HEK293 (cell line): ENCODE measurements around the gene FAM193A.

Source experiments
- ATF2 ChIP-seq: fragments of 450-650 bp; formaldehyde crosslinking; IDR thresholded peaks from 2 replicates; pipeline ENCODE4 v1.5.1; 2016; ENCODE audit warnings: missing biosample characterization, missing genetic modification characterization, low read depth
- IKZF3 ChIP-seq: fragments of 450-650 bp; IDR thresholded peaks from 2 replicates; pipeline ENCODE4 v1.5.0; 2018; ENCODE audit warnings: missing biosample characterization, mild to moderate bottlenecking, missing genetic modification characterization, moderate library complexity
- MEIS1 ChIP-seq: sonication (generic); formaldehyde crosslinking; IDR thresholded peaks from 2 replicates; pipeline ENCODE4 v1.8.1; 2022; ENCODE audit warnings: missing genetic modification reagents, mild to moderate bottlenecking, borderline replicate concordance
- YY1 ChIP-seq: fragments of 450-650 bp; formaldehyde crosslinking; IDR thresholded peaks from 2 replicates; pipeline ENCODE4 v1.5.1; 2018; ENCODE audit warnings: missing biosample characterization, missing genetic modification characterization
- ZNF10 ChIP-seq: fragments of 450-650 bp; formaldehyde crosslinking; IDR thresholded peaks from 2 replicates; pipeline ENCODE4 v1.5.1; 2017; ENCODE audit warnings: missing biosample characterization, missing genetic modification characterization
- ZNF140 ChIP-seq: fragments of 450-650 bp; formaldehyde crosslinking; IDR thresholded peaks from 2 replicates; pipeline ENCODE4 v1.5.1; 2016; ENCODE audit warnings: missing biosample characterization, missing genetic modification characterization
- ZNF274 ChIP-seq, 2 experiments: fragments of 200-500 bp in 1 of 2; fragments of 450-650 bp in 1 of 2; sonication (Bioruptor generic) in 1 of 2; formaldehyde crosslinking in 1 of 2; IDR thresholded peaks; 2 replicates each; pipeline versions ENCODE4 v1.5.1 to v1.6.1; 2014 to 2016; ENCODE audit warnings: borderline replicate concordance in 1 of 2, inconsistent platforms in 1 of 2, low read length in 1 of 2, missing biosample characterization in 1 of 2, missing genetic modification characterization in 1 of 2
- ZNF701 ChIP-seq: fragments of 450-650 bp; formaldehyde crosslinking; IDR thresholded peaks from 2 replicates; pipeline ENCODE4 v1.5.1; 2016; ENCODE audit warnings: missing biosample characterization, missing genetic modification characterization
- TF ChIP-seq, protein P1 (sequence below): fragments of 450-650 bp; formaldehyde crosslinking; IDR thresholded peaks from 2 replicates; pipeline ENCODE4 v1.5.1; 2016; ENCODE audit warnings: missing biosample characterization, missing genetic modification characterization

DNA sequence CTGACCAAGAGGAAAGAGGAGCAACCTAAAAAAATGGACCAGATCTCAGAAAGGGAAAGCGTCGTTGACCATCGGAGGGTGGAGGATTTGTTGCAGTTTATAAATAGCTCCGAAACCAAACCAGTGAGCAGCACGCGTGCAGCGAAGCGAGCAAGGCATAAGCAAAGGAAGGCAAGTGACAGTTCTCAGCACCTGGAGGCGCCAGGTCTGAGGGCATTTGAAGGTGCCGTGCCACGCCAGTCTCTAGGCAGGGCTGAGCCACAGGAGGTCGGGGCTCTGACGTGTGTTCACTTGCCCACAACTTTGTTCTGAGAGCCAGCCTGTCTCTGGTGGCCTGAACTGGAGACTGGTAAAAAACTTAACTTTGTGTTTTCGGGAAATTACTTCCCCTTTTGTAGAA is 160.0 kb downstream of the FAM193A start:
- TF ChIP-seq, protein P1, sequence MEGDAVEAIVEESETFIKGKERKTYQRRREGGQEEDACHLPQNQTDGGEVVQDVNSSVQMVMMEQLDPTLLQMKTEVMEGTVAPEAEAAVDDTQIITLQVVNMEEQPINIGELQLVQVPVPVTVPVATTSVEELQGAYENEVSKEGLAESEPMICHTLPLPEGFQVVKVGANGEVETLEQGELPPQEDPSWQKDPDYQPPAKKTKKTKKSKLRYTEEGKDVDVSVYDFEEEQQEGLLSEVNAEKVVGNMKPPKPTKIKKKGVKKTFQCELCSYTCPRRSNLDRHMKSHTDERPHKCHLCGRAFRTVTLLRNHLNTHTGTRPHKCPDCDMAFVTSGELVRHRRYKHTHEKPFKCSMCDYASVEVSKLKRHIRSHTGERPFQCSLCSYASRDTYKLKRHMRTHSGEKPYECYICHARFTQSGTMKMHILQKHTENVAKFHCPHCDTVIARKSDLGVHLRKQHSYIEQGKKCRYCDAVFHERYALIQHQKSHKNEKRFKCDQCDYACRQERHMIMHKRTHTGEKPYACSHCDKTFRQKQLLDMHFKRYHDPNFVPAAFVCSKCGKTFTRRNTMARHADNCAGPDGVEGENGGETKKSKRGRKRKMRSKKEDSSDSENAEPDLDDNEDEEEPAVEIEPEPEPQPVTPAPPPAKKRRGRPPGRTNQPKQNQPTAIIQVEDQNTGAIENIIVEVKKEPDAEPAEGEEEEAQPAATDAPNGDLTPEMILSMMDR: no peak
- TF ChIP-seq ATF2 (tag by site-specific recombination) (no peak), ZNF274 (IDR thresholded peaks at IDR 0.05; ENCODE audit: low read length) (no peak), ZNF274 (tag by site-specific recombination; IDR thresholded peaks at IDR 0.05; ENCODE audit: borderline replicate concordance) (no peak), ZNF140 (tag by site-specific recombination) (no peak), MEIS1 (CRISPR knock-in tag) (no peak), ZNF10 (tag by site-specific recombination) (no peak), IKZF3 (tag by site-specific recombination) (no peak), ZNF701 (tag by site-specific recombination) (no peak), YY1 (tag by site-specific recombination) (no peak)
